ENCODE measurements around the gene CEND1. TPM values are rescaled to one million over a fixed set of nuclear protein-coding genes. Genes with fewer than 3 reads are reported as not detected.
A peak's percentile ranks its signal among the peaks of the same experiment; 100 is the strongest.

Gene CEND1
- total RNA-seq, 1 donor from 2014 or later, result not detected

- H3K4me3 ChIP-seq, result peak overlapping the region; percentile 87
- TF ChIP-seq CTCF (IDR thresholded peaks at IDR 0.05), result no peak
- no peaks in the 10 kb centered on the region for H3K9me3 ChIP-seq
- peak overlapping the region; percentile 73 for H3K27ac ChIP-seq
- no peaks in the 10 kb centered on the region for H3K27me3 ChIP-seq
- peaks cover 5% of the 10 kb centered on the region for H3K36me3 ChIP-seq
- ATAC-seq, result no peak
- peaks cover 22% of the 10 kb centered on the region for H3K4me1 ChIP-seq
- intact Hi-C loops (cut with DNase I), result no loop called here
- no peak for DNase-seq
These were observed 6.8 kb upstream of the CEND1 start for GRCh38 chr11:796565-797295.

- Histone ChIP-seq H3K9me3 (no peaks in the 10 kb centered on the region), H3K27ac (peak overlapping the region; percentile 73), H3K36me3 (peaks cover 7% of the 10 kb centered on the region), H3K4me3 (peak overlapping the region; percentile 87), H3K27me3 (no peaks in the 10 kb centered on the region), H3K4me1 (peaks cover 22% of the 10 kb centered on the region)
- DNase-seq, result peak; percentile 92
- no peak for TF ChIP-seq CTCF (IDR thresholded peaks at IDR 0.05)
- peak; percentile 75 for ATAC-seq
- intact Hi-C loops (cut with DNase I), result no loop called here
These were observed 6.0 kb upstream of the CEND1 start for GRCh38 chr11:795634-796564.

- TF ChIP-seq CTCF (IDR thresholded peaks at IDR 0.05), result no peak
- Histone ChIP-seq H3K36me3 (peaks cover 7% of the 10 kb centered on the region), H3K27ac (peak overlapping the region; percentile 73), H3K4me3 (peak overlapping the region; percentile 87), H3K4me1 (peaks cover 22% of the 10 kb centered on the region), H3K27me3 (no peaks in the 10 kb centered on the region), H3K9me3 (no peaks in the 10 kb centered on the region)
- ATAC-seq (peak; percentile 8), DNase-seq (no peak)
- intact Hi-C loops (cut with DNase I), result no loop called here
These were observed 5.1 kb upstream of the CEND1 start for GRCh38 chr11:794766-795633.

- intact Hi-C loops (cut with DNase I), result no loop called here
- peak overlapping the region; percentile 87 for H3K4me3 ChIP-seq
- H3K27ac ChIP-seq, result no peak overlapping the region
- H3K9me3 ChIP-seq, result no peaks in the 10 kb centered on the region
- H3K4me1 ChIP-seq, result peaks cover 22% of the 10 kb centered on the region
- no peak for TF ChIP-seq CTCF (IDR thresholded peaks at IDR 0.05)
- H3K36me3 ChIP-seq, result peaks cover 7% of the 10 kb centered on the region
- DNase-seq, result no peak
- no peak for ATAC-seq
- H3K27me3 ChIP-seq, result no peaks in the 10 kb centered on the region
These were observed 4.3 kb upstream of the CEND1 start for GRCh38 chr11:794013-794765.

- H3K27me3 ChIP-seq, result no peaks in the 10 kb centered on the region
- no peak overlapping the region for H3K27ac ChIP-seq
- no peak for DNase-seq
- H3K9me3 ChIP-seq, result no peaks in the 10 kb centered on the region
- no peak overlapping the region for H3K4me3 ChIP-seq
- intact Hi-C loops (cut with DNase I), result no loop called here
- TF ChIP-seq CTCF (IDR thresholded peaks at IDR 0.05), result no peak
- H3K36me3 ChIP-seq, result peaks cover 7% of the 10 kb centered on the region
- H3K4me1 ChIP-seq, result peaks cover 22% of the 10 kb centered on the region
- ATAC-seq, result no peak
These were observed 3.7 kb upstream of the CEND1 start for GRCh38 chr11:793556-793955.
